Measurements from ENCODE around the gene JPH3. TPM values are rescaled to one million over a fixed set of nuclear protein-coding genes. Genes with fewer than 3 reads are reported as not detected.

JPH3 gene
- polyA plus RNA-seq, 1 donor from 2014 or later = 22.2 TPM

- Histone ChIP-seq H3K4me2 (ENCODE audit: low read length) (no peak overlapping the region), H3K9me3 (ENCODE audit: low read length) (no peaks in the 10 kb centered on the region), H3K9ac (ENCODE audit: low read length) (no peak overlapping the region), H3K9me2 (ENCODE audit: insufficient read depth, low read length) (no peaks in the 10 kb centered on the region), H3K4me3 (ENCODE audit: low read length) (no peak overlapping the region), H4K20me1 (ENCODE audit: insufficient read depth) (no peaks in the 10 kb centered on the region), H3K27ac (ENCODE audit: low read length) (no peak overlapping the region), H3K36me3 (ENCODE audit: insufficient read depth, low read length) (no peaks in the 10 kb centered on the region), H3K79me2 (replicated peaks; ENCODE audit: insufficient read depth, low read length) (no peaks in the 10 kb centered on the region), H3K27me3 (ENCODE audit: insufficient read depth, low read depth, low read length) (no peaks in the 10 kb centered on the region), H3F3A (ENCODE audit: insufficient read depth, low read length, poor library complexity, severe bottlenecking) (no peaks in the 10 kb centered on the region), H2AFZ (ENCODE audit: low read depth, low read length) (no peak overlapping the region)
- TF ChIP-seq EZH2 (IDR thresholded peaks at IDR 0.05; ENCODE audit: borderline replicate concordance, insufficient read depth, low read length, poor library complexity, severe bottlenecking) = no peak
- TF ChIP-seq MXI1 (conservative IDR thresholded peaks at IDR 0.05; ENCODE audit: poor library complexity, severe bottlenecking) = no peak
- TF ChIP-seq POLR2AphosphoS5 (IDR thresholded peaks at IDR 0.05) = no peak
- TF ChIP-seq SMC3 (conservative IDR thresholded peaks at IDR 0.05; ENCODE audit: poor library complexity) = no peak
- TF ChIP-seq RAD21 (conservative IDR thresholded peaks at IDR 0.05) = no peak
- TF ChIP-seq TAF1 (IDR thresholded peaks at IDR 0.05; ENCODE audit: low read depth) = no peak
- TF ChIP-seq CTCF (IDR thresholded peaks at IDR 0.05; ENCODE audit: poor library complexity, severe bottlenecking) = no peak
- no peak for TF ChIP-seq EP300 (conservative IDR thresholded peaks at IDR 0.05; ENCODE audit: poor library complexity, severe bottlenecking)
- no peak for TF ChIP-seq REST (IDR thresholded peaks at IDR 0.05; ENCODE audit: borderline replicate concordance)
Measured at GRCh38 chr16:87619360-87620200, 17.3 kb downstream of the JPH3 start.

- no peak for TF ChIP-seq TAF1 (IDR thresholded peaks at IDR 0.05; ENCODE audit: low read depth)
- Histone ChIP-seq H3K9me2 (ENCODE audit: insufficient read depth, low read length) (no peaks in the 10 kb centered on the region), H3K9me3 (ENCODE audit: low read length) (no peaks in the 10 kb centered on the region), H3K27me3 (ENCODE audit: insufficient read depth, low read depth, low read length) (no peaks in the 10 kb centered on the region), H2AFZ (ENCODE audit: low read depth, low read length) (no peak overlapping the region), H3K4me2 (ENCODE audit: low read length) (no peak overlapping the region), H3K79me2 (replicated peaks; ENCODE audit: insufficient read depth, low read length) (no peaks in the 10 kb centered on the region), H3K4me3 (ENCODE audit: low read length) (no peak overlapping the region), H3K27ac (ENCODE audit: low read length) (no peak overlapping the region), H4K20me1 (ENCODE audit: insufficient read depth) (no peaks in the 10 kb centered on the region), H3F3A (ENCODE audit: insufficient read depth, low read length, poor library complexity, severe bottlenecking) (no peaks in the 10 kb centered on the region), H3K9ac (ENCODE audit: low read length) (no peak overlapping the region), H3K36me3 (ENCODE audit: insufficient read depth, low read length) (no peaks in the 10 kb centered on the region)
Measured at GRCh38 chr16:87620201-87620495, 17.8 kb downstream of the JPH3 start.
